Measurements from ENCODE around the gene SRP72.

- TF ChIP-seq ATF3 (IDR thresholded peaks at IDR 0.05), result no peak
- no peak for TF ChIP-seq REST (IDR thresholded peaks at IDR 0.05; ENCODE audit: low read depth)
- no peak for TF ChIP-seq YY1 (IDR thresholded peaks at IDR 0.05; ENCODE audit: extremely low read depth, insufficient replicate concordance, low read depth, low read length)
- TF ChIP-seq FOSL1 (IDR thresholded peaks at IDR 0.05; ENCODE audit: low read depth), result no peak
- no peak for TF ChIP-seq CTCF (IDR thresholded peaks at IDR 0.05 in 2 of 3, conservative IDR thresholded peaks at IDR 0.05 in 1 of 3; ENCODE audit: borderline replicate concordance in 1 of 3, insufficient read depth in 1 of 3, low read depth in 2 of 3, low read length in 2 of 3)
- no peak for TF ChIP-seq ELF1 (IDR thresholded peaks at IDR 0.05; ENCODE audit: borderline replicate concordance, low read depth)
- TF ChIP-seq POLR2AphosphoS5 (IDR thresholded peaks at IDR 0.05; ENCODE audit: low read depth, low read length), result no peak
- no peak for TF ChIP-seq EZH2phosphoT487 (IDR thresholded peaks at IDR 0.05; ENCODE audit: borderline replicate concordance)
- TF ChIP-seq EZH2 (IDR thresholded peaks at IDR 0.05), result no peak
- TF ChIP-seq POLR2A (IDR thresholded peaks at IDR 0.05; ENCODE audit: borderline replicate concordance, extremely low read depth, insufficient read depth, insufficient read length), result no peak
- TF ChIP-seq RAD21 (IDR thresholded peaks at IDR 0.05; ENCODE audit: low read depth), result no peak
- no peak for TF ChIP-seq ZBTB33 (IDR thresholded peaks at IDR 0.05; ENCODE audit: extremely low read depth, insufficient replicate concordance, low read length)
- no peak for TF ChIP-seq MAX (IDR thresholded peaks at IDR 0.05)
- TF ChIP-seq TCF7L2 (IDR thresholded peaks at IDR 0.05; ENCODE audit: borderline replicate concordance, extremely low read depth, insufficient read depth, insufficient read length), result no peak
These were observed 28.7 kb upstream of the SRP72 start for GRCh38 chr4:56438766-56439165.
